Aorta (tissue), 5 donors: Measurements from ENCODE around the gene COBL. TPM values are rescaled to one million over a fixed set of nuclear protein-coding genes. Genes with fewer than 3 reads are reported as not detected.

Experiments
- ATAC-seq: fragments of 200-7000 bp; cut with Tn5 transposase; one replicate; pipeline ENCODE4 v1.9.1; 2022; ENCODE audit warnings: moderate library complexity; ENCODE audit not compliant: low FRiP score
- DNase-seq, 2 donors: peaks; one replicate each; pipeline ENCODE4 v3.0.0-alpha.2; 2020
- H3K27ac ChIP-seq, 2 donors: one replicate each; pipeline ENCODE4 v1.5.1; 2013; ENCODE audit warnings: low read length in 2 of 2, mild to moderate bottlenecking in 2 of 2, moderate library complexity in 2 of 2, control low read depth in 1 of 2, inconsistent platforms in 1 of 2, low read depth in 1 of 2
- H3K27me3 ChIP-seq, 2 donors: one replicate each; pipeline ENCODE4 v1.6.1; 2013; ENCODE audit warnings: control low read depth in 1 of 2, low read length in 1 of 2, mild to moderate bottlenecking in 1 of 2, moderate library complexity in 1 of 2; ENCODE audit not compliant: insufficient read depth in 2 of 2, control insufficient read depth in 1 of 2
- H3K36me3 ChIP-seq, 2 donors: one replicate each; pipeline ENCODE4 v1.6.1; 2013; ENCODE audit warnings: control low read depth in 1 of 2, low read length in 1 of 2, mild to moderate bottlenecking in 1 of 2; ENCODE audit not compliant: insufficient read depth in 2 of 2, control insufficient read depth in 1 of 2
- H3K4me1 ChIP-seq, 2 donors: one replicate each; pipeline ENCODE4 v1.6.1; 2013; ENCODE audit warnings: low read length in 2 of 2, control low read depth in 1 of 2, mild to moderate bottlenecking in 1 of 2, moderate library complexity in 1 of 2; ENCODE audit not compliant: insufficient read depth in 2 of 2, control insufficient read depth in 1 of 2
- H3K4me3 ChIP-seq, 2 donors: one replicate each; pipeline ENCODE4 v1.5.1; 2013; ENCODE audit warnings: low read length in 2 of 2, control low read depth in 1 of 2, mild to moderate bottlenecking in 1 of 2
- H3K9me3 ChIP-seq: one replicate; pipeline ENCODE4 v1.6.1; 2013; ENCODE audit warnings: mild to moderate bottlenecking, low read length; ENCODE audit not compliant: control insufficient read depth
- WGBS, 2 donors: extraction: QIAGEN DNeasy Blood & Tissue Kit; methylation state at CpG; one replicate each; pipeline ENCODE4 v1.1.7; 2013; 5-methylcytosine and 5-hydroxymethylcytosine counted together
- intact Hi-C, 2 donors: fragments of 100-400 bp; cut with DNase I; formaldehyde crosslinking; loops; one replicate each; pipeline versions ENCODE4 v1.14.2 to v1.15.0; 2022
- polyA plus RNA-seq, 2 donors: library from polyadenylated mRNA; stranded (reverse); fragments of 200-250 nt; gene quantifications; one replicate each; pipeline ENCODE4 v1.2.3, GENCODE V29; 2013
- total RNA-seq, 2 donors: library from RNA; stranded (reverse); fragmentation: NEBNext Ultra II Directional; extraction: Animal tissue kit (Norgen Biotek cat#: 25700); gene quantifications; one replicate each; pipeline ENCODE4 v1.2.1, GENCODE V29; 2021
- donor health status: healthy with polysubstance abuse.
- donor health status: Bipolar disorder and iron deficiency.
- donor health status: DM: no; HTN: no; CAD: no.
- donor health status: DM: no; HTN: no; CAD: no.
- donor health status: DM: yes; HTN: yes; CAD: no.

COBL gene
- total and polyA plus RNA-seq, 4 donors, result 0.31 to 5.3 (median 1.1) TPM

DNA sequence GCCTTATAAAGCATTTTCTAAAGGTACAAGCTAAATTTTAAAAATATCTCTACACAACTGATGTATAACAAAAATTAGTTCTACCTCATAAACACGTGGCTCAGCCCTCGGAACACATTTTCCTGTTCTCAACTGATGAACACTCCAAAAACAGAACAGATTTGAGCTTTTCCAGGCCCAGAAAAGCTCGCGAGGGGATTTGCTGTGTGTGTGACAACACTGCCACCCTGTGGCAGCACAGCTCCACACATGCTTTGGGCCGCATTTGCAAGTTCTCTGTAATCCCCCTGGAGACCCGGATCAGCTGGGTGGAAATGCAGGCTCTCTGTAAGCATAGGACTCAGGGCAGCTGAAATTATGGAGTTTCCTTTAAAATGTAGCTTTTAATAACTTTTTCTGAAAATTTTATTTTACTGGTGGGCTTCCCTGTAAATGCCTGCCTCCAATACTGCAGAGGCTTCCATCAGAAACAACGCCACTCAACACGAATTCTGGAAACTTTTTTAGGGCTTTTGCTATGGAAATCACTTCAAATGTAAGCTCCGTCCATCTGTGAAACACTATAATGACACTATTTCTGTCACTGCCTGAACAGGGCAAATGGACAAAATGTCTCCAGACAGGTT, 155.5 kb downstream of the COBL start:
- Histone ChIP-seq H3K4me3 (no peak overlapping the region), H3K36me3 (no peaks in the 10 kb centered on the region), H3K27ac (no peak overlapping the region), H3K9me3 (no peaks in the 10 kb centered on the region), H3K4me1 (no peaks in the 10 kb centered on the region), H3K27me3 (no peaks in the 10 kb centered on the region)
- DNase-seq (peak; percentile 67 to 83), ATAC-seq (peak; percentile 87)
- intact Hi-C loops, result loop anchor here (1.0 to 10.0 kb wide), 5 partner anchors 204 to 1069 kb away; partner anchors contain the start of gene ZPBP (in 1 of the 2)
- WGBS, 2 donors, result 20 to 21% methylated on average over 9 of the region's 9 CpGs

DNA sequence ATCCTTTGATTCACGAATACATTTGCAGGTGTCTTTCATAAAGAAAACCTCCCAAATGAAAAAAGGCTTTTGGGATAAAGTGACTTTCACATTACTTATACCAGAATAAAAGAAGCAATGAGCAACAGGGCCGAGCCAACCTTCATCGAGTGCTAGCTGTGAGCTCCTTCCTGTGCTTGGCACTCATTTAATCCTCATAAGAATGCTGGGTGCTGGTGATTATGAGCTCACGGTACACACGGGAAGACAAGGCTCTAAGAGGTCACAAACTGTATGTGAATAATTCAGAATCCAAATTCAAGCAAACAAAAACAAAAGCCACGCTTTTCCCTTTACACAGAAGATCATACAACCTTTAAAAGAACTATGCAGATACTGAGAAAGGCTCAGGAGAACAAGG, 156.2 kb downstream of the COBL start:
- Histone ChIP-seq H3K27ac (no peak overlapping the region), H3K27me3 (no peaks in the 10 kb centered on the region), H3K4me3 (no peak overlapping the region), H3K36me3 (no peaks in the 10 kb centered on the region), H3K9me3 (no peaks in the 10 kb centered on the region), H3K4me1 (no peaks in the 10 kb centered on the region)
- intact Hi-C loops, result loop anchor here (5.0 to 10.0 kb wide), 4 partner anchors 204 to 1068 kb away; partner anchors contain the start of gene ZPBP (in 1 of the 2)
- DNase-seq, result no peak
- 80 to 83% methylated on average over 6 of the region's 6 CpGs for WGBS, 2 donors
- no peak for ATAC-seq

DNA sequence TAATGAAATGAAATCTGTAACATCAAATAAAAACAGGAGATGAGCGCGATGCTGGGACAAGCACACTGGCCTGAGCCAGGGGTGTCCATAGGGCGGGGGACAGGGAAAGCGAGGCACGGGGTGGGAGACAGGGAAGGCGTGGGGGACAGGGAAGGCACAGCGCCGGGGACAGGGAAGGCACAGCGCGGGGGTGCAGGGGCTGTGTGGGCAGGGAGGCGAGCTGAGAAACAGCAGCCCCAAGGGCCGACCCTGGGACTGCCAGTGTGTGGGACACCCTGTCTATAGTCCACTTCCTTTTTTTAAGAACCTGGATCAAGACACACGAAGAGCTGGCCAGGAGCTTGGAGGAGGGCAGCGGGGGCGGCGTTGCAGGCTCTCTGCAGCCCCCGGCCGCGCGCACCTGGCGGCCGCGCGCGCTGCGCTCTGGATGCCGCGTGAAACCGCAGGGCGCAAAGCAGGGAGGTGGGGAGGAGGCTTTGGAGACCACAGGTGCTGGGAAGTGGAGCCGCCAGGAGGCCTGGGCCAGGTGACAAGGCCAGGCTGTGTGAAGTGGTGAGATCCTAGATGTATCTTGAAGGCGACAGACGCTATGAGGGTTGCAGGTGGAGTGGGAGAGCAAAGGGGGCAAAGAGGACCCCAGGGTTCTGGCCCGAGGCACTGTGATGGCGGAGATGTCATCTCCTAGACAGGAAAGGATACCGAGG, 157.7 kb downstream of the COBL start:
- no peaks in the 10 kb centered on the region for H3K27me3 ChIP-seq
- H3K4me1 ChIP-seq, result no peaks in the 10 kb centered on the region
- H3K27ac ChIP-seq, result no peak overlapping the region
- no peak overlapping the region for H3K4me3 ChIP-seq
- no peaks in the 10 kb centered on the region for H3K36me3 ChIP-seq
- 50 to 57% methylated on average over 36 of the region's 36 CpGs for WGBS, 2 donors
- no peaks in the 10 kb centered on the region for H3K9me3 ChIP-seq
- no peak for DNase-seq
- no peak for ATAC-seq
- intact Hi-C loops, result no loop called here

DNA sequence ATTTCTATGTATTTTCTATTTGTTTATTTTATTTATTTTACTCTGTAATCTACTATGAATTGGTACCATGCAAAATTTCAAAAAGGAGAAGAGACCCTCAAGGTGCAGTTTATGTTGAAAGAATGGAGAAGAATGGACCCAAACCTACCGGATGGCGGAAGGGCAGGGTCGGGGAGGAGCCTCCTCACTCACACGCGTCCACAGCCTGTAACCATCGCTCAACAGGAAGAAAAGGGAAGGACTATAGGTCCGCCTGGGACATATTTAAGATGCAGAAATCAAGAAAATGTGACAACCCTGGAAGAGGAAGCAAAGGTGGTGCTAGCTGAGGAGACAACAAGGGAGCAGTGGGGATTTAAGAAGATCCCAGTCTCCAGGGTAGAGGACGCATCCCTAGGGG, 158.4 kb downstream of the COBL start:
- Histone ChIP-seq H3K27ac (no peak overlapping the region), H3K4me3 (no peak overlapping the region), H3K27me3 (no peaks in the 10 kb centered on the region), H3K36me3 (no peaks in the 10 kb centered on the region), H3K9me3 (peaks cover 1% of the 10 kb centered on the region), H3K4me1 (no peaks in the 10 kb centered on the region)
- 43 to 54% methylated on average over 8 of the region's 8 CpGs for WGBS, 2 donors
- no peak for ATAC-seq
- intact Hi-C loops, result no loop called here
- no peak for DNase-seq

DNA sequence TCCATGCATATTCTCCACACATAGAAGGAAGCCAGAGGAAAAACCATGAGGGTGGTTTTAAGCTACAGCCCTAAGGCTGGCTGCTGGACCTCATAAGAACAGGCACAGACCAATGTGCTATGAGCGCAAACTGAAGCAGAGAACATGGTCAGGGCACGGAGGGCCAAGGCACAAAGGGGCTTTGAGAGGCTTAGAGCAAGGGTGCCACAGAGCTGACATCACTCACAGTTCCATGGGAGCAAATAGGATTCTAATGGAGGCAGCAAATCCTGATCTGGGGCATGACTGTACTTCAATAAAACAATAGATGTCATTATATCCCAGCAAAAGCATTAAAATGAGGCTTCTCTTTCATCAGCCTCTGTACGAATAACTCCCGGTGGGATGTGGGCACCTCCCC, 162.4 kb downstream of the COBL start:
- Histone ChIP-seq H3K9me3 (peaks cover 1% of the 10 kb centered on the region), H3K4me3 (no peak overlapping the region), H3K27ac (no peak overlapping the region), H3K36me3 (no peaks in the 10 kb centered on the region), H3K4me1 (no peaks in the 10 kb centered on the region), H3K27me3 (no peaks in the 10 kb centered on the region)
- intact Hi-C loops, result no loop called here
- DNase-seq (no peak), ATAC-seq (no peak)
- WGBS, 2 donors, result 85 to 88% methylated on average over 4 of the region's 4 CpGs

DNA sequence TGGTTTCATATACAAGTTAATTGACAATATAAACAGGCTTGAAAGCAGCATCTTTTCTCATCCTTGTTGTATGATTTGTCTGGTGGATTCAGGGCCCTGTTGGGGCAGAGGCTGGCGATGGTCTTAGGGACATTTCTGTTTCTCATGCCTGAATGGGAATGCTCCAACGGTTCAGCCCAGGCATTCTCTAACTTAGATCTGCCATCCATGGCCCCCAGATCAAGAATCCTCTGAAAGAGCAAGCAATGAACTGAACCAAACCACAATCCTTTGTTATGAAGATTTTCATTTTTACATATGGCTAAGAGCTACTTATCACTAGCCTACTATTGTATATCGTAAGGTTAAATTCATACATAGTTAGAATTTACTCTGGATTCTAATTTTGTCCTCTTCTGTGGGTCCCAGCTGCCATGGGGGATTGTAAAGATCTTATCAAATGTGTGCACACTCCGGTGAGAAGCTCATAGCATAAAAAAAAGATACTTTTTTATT, 163.9 kb downstream of the COBL start:
- no peaks in the 10 kb centered on the region for H3K27me3 ChIP-seq
- 58 to 62% methylated on average over 4 of the region's 4 CpGs for WGBS, 2 donors
- H3K4me1 ChIP-seq, result no peaks in the 10 kb centered on the region
- no peak overlapping the region for H3K27ac ChIP-seq
- ATAC-seq (no peak), DNase-seq (no peak)
- H3K36me3 ChIP-seq, result no peaks in the 10 kb centered on the region
- H3K4me3 ChIP-seq, result no peak overlapping the region
- peaks cover 1% of the 10 kb centered on the region for H3K9me3 ChIP-seq
- intact Hi-C loops, result no loop called here

DNA sequence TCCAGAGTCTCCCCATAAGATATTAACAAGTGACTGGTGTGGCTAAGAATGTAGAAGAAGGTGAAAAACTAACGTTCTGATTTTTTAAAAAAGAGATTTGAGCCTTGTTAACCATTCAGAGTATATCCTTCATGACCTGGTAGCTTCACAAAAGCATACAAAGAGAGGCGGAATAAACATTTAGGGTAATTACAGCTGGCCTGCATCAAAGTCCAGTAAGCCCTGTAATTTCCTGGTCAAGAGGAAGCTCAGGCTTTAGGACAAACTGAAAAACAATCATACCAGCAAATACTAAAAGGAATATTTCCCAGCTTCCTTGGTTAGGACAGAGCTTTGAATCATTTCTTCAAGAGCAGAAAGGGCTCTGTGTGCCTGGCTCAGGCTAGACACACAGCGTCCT, 165.2 kb downstream of the COBL start:
- WGBS, 2 donors, result 67 to 79% methylated on average over 3 of the region's 3 CpGs
- Histone ChIP-seq H3K4me1 (no peaks in the 10 kb centered on the region), H3K36me3 (no peaks in the 10 kb centered on the region), H3K27me3 (no peaks in the 10 kb centered on the region), H3K27ac (no peak overlapping the region), H3K9me3 (peaks cover 5% of the 10 kb centered on the region), H3K4me3 (no peak overlapping the region)
- no peak for ATAC-seq
- intact Hi-C loops, result no loop called here
- no peak for DNase-seq

DNA sequence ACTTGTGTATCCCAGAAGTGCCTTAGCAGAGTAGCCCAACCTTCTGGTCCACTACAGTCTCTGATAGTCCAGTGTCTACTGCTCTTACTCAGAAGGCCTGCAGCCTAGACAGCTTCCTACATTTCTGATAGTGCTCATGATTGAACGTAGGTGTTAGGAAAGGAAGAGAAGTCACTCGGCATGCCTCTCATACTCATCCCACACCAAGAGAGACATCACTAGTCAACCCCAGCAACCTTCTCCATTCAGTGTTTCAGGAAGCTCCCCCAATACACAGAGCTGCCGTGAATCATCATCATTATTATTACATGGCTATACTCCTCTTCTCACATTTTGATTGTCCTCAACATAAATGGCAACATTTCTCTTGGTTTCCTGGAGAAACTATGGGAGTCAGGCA, 166.4 kb downstream of the COBL start:
- peaks cover 5% of the 10 kb centered on the region for H3K9me3 ChIP-seq
- intact Hi-C loops, result no loop called here
- no peaks in the 10 kb centered on the region for H3K27me3 ChIP-seq
- H3K4me1 ChIP-seq, result no peaks in the 10 kb centered on the region
- DNase-seq, result no peak
- WGBS, 2 donors, result 84 to 100% methylated on average over 3 of the region's 3 CpGs
- ATAC-seq, result no peak
- no peak overlapping the region for H3K27ac ChIP-seq
- H3K36me3 ChIP-seq, result no peaks in the 10 kb centered on the region
- H3K4me3 ChIP-seq, result no peak overlapping the region

DNA sequence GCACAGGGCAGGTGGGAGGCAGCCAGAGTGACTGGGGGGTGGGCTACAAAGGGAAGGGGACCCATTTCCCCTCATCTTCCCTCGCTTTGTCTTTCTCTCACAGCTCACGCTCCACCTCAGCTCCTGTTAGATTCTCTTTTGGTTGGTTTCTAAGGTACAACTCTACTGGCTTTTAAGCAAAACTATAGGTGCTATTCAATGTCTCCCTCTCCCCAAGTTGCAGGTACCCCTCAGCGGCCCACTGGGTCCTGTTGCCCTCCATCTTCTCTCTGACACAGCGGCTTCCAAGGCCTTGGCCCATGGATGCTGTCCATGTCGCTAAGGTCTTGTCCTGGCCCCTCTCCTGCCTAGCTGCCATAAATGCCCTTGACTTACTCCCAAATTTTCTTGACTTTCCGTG, 168.4 kb downstream of the COBL start:
- DNase-seq (no peak), ATAC-seq (no peak)
- H3K36me3 ChIP-seq, result no peaks in the 10 kb centered on the region
- H3K4me1 ChIP-seq, result no peaks in the 10 kb centered on the region
- WGBS, 2 donors, result 89 to 91% methylated on average over 6 of the region's 6 CpGs
- H3K27ac ChIP-seq, result no peak overlapping the region
- intact Hi-C loops, result no loop called here
- peaks cover 4% of the 10 kb centered on the region for H3K9me3 ChIP-seq
- no peaks in the 10 kb centered on the region for H3K27me3 ChIP-seq
- no peak overlapping the region for H3K4me3 ChIP-seq
